H1 (cell line): ENCODE measurements around the gene ZBTB9. TPM values are rescaled to one million over a fixed set of nuclear protein-coding genes. Genes with fewer than 3 reads are reported as not detected.
A peak's percentile ranks its signal among the peaks of the same experiment; 100 is the strongest.

Source experiments
- CREB1 ChIP-seq: IDR thresholded peaks from 2 replicates; pipeline ENCODE4 v1.6.1; 2012; ENCODE audit warnings: inconsistent platforms
- EGR1 ChIP-seq: IDR thresholded peaks from 2 replicates; pipeline ENCODE4 v1.6.1; 2011; ENCODE audit warnings: low read depth, low read length, borderline replicate concordance
- GABPA ChIP-seq: IDR thresholded peaks from 2 replicates; pipeline ENCODE4 v1.6.1; 2011; ENCODE audit warnings: mild to moderate bottlenecking, low read length, moderate library complexity, borderline replicate concordance; ENCODE audit not compliant: insufficient read depth
- KDM4A ChIP-seq: IDR thresholded peaks from one replicate; pipeline ENCODE4 v1.7.1; 2012; ENCODE audit warnings: low read depth, mild to moderate bottlenecking, moderate library complexity, low read length, inconsistent platforms; ENCODE audit not compliant: severe bottlenecking
- SIN3A ChIP-seq, 2 experiments: IDR thresholded peaks in 1 of 2; conservative IDR thresholded peaks in 1 of 2; 2 replicates each; pipeline ENCODE4 v1.6.1; 2011 to 2012; ENCODE audit warnings: low read length in 2 of 2, improper control_type of control experiment in 1 of 2, low read depth in 1 of 2, mild to moderate bottlenecking in 1 of 2
- SIRT6 ChIP-seq: IDR thresholded peaks from one replicate; pipeline ENCODE4 v1.7.1; 2012; ENCODE audit warnings: low read length, inconsistent platforms
- SP4 ChIP-seq: IDR thresholded peaks from 2 replicates; pipeline ENCODE4 v1.6.1; 2012; ENCODE audit warnings: low read length, inconsistent platforms
- TAF1 ChIP-seq: IDR thresholded peaks from 2 replicates; pipeline ENCODE4 v1.6.1; 2011; ENCODE audit warnings: mild to moderate bottlenecking, low read depth, low read length
- TAF7 ChIP-seq: optimal IDR thresholded peaks from 2 replicates; pipeline ENCODE3; 2011; ENCODE audit warnings: low read depth, mild to moderate bottlenecking, inconsistent platforms, low read length, moderate library complexity, borderline replicate concordance
- polyA plus RNA-seq, 7 experiments: library from polyadenylated mRNA; depleted of rRNA in 3 of 7; stranded (reverse) in 5 of 7; unstranded in 2 of 7; fragments of >200 nt in 5 of 7; fragments of 200-250 nt in 2 of 7; gene quantifications; 1 replicate in 5 of 7; 2 replicates in 1 of 7; 4 replicates in 1 of 7; pipeline versions ENCODE4 v1.2.1 to v1.2.3, GENCODE V29; 2011 to 2013; ENCODE audit warnings: missing spikeins in 2 of 7, mixed read lengths in 2 of 7
- total RNA-seq: library from RNA; stranded (reverse); fragmentation: NEBNext Ultra II Directional; extraction: Animal tissue kit (Norgen Biotek cat#: 25700); gene quantifications from 2 replicates; pipeline ENCODE4 v1.2.1, GENCODE V29; 2021
- TF ChIP-seq, protein P1 (sequence below): IDR thresholded peaks from 2 replicates; pipeline ENCODE4 v1.6.1; 2012; ENCODE audit warnings: inconsistent platforms

ZBTB9 gene
- total and polyA plus RNA-seq, 2 of the 8 experiments (the other 6 are each of a cell fraction or from before 2014, with no cell fraction given): 16.9 to 20.2 TPM

GRCh38 chr6:33431880-33432541, 22.4 kb upstream of the ZBTB9 start (continued):
- TF ChIP-seq TAF1 (no peak), SIRT6 (no peak), CREB1 (no peak), KDM4A (no peak), SIN3A (conservative IDR thresholded peaks at IDR 0.05 in 1 of 2, IDR thresholded peaks at IDR 0.05 in 1 of 2; ENCODE audit: low read depth in 1 of 2, low read length in 2 of 2) (no peak), GABPA (no peak), TAF7 (peak; percentile 24), EGR1 (no peak), SP4 (no peak)
- TF ChIP-seq, protein P1, sequence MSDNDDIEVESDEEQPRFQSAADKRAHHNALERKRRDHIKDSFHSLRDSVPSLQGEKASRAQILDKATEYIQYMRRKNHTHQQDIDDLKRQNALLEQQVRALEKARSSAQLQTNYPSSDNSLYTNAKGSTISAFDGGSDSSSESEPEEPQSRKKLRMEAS: peak; percentile 33; the same call in 1 of the 2 replicates
